Activated T-cell treated with anti-CD3 and anti-CD28 coated beads, Interleukin-2, amount 50 U/mL, for 4 hours (primary cell): ENCODE results near the gene SORCS1. TPM values are rescaled to one million over a fixed set of nuclear protein-coding genes. Genes with fewer than 3 reads are reported as not detected.

ENCODE experiments used
- ATAC-seq, 2 donors: fragments of 200-7000 bp; cut with Tn5 transposase; one replicate each; pipeline ENCODE4 v1.10.0; 2021
- DNase-seq: peaks from one replicate; pipeline ENCODE4 v3.0.0-alpha.2; 2020
- H3K27me3 Mint-ChIP-seq: one replicate; pipeline ENCODE4 v1.8.0; 2021; ENCODE audit warnings: low read depth, mixed read lengths
- H3K36me3 Mint-ChIP-seq: one replicate; pipeline ENCODE4 v1.8.0; 2022; ENCODE audit warnings: mixed read lengths; ENCODE audit not compliant: insufficient read depth
- H3K4me1 Mint-ChIP-seq: one replicate; pipeline ENCODE4 v1.8.0; 2021; ENCODE audit warnings: low read depth, mixed read lengths
- H3K4me3 Mint-ChIP-seq: one replicate; pipeline ENCODE4 v1.8.0; 2021; ENCODE audit warnings: mild to moderate bottlenecking, moderate library complexity, mixed read lengths
- H3K9me3 Mint-ChIP-seq: one replicate; pipeline ENCODE4 v1.8.0; 2021; ENCODE audit warnings: mixed read lengths
- total RNA-seq, 3 donors: library from RNA; stranded (reverse); gene quantifications; one replicate each; pipeline ENCODE4 v1.2.1, GENCODE V29; 2021

SORCS1 gene
- total RNA-seq, 3 donors from 2014 or later = not detected

GRCh38 chr10:107083388-107084009 is 81.0 kb downstream of the SORCS1 start:
- DNase-seq = no peak
- Mint-ChIP-seq H3K4me1 (no peaks in the 10 kb centered on the region), H3K36me3 (no peaks in the 10 kb centered on the region), H3K9me3 (peaks cover 7% of the 10 kb centered on the region), H3K27me3 (no peaks in the 10 kb centered on the region), H3K4me3 (no peak overlapping the region)
- ATAC-seq = no peak

- no peaks in the 10 kb centered on the region for H3K36me3 Mint-ChIP-seq
- H3K27me3 Mint-ChIP-seq = no peaks in the 10 kb centered on the region
- peaks cover 7% of the 10 kb centered on the region for H3K9me3 Mint-ChIP-seq
- H3K4me1 Mint-ChIP-seq = no peaks in the 10 kb centered on the region
- no peak for DNase-seq
- no peak overlapping the region for H3K4me3 Mint-ChIP-seq
- ATAC-seq = no peak
Observed at GRCh38 chr10:107081644-107082043, 82.9 kb downstream of the SORCS1 start.

DNA sequence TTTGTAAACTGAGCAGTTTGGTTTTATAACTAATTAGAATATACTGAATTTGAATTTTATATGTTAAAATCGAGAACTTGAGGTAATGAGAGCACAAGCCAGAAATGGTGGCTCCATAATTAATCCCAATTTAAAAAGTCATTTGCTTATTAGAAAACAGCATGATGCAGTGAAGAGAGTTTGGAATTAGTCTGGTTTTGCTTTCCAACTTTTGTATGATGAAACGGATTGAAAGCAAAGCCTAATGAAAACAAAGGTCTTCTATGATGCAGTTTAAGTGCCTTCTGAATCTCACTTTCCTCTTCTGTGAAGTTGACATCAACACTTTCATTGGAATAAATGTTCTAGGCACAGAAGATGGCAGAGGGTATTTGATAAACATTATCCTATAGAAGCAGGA is 89.4 kb downstream of the SORCS1 start:
- ATAC-seq = no peak
- no peaks in the 10 kb centered on the region for H3K27me3 Mint-ChIP-seq

DNA sequence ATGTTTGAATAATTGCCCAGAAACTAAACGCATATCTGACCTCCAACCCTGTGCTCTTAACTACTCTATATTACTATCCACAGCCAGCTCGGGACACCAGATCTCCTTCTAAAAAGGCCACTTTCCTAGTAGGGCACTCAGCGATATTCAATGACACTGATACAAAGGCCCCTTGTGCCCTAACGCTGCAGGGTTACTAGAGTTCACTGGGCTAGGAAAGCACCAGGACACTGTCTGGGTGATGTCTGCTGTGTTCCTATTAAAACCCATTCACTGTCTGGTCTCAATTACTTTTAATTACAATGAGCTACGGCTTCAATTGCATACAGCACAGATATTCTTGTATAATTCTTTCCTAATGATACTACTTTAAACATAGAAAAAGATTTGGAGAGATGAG is 91.7 kb downstream of the SORCS1 start:
- no peak for DNase-seq
- no peaks in the 10 kb centered on the region for H3K36me3 Mint-ChIP-seq
- no peak for ATAC-seq
- H3K27me3 Mint-ChIP-seq = no peaks in the 10 kb centered on the region
- no peak overlapping the region for H3K4me3 Mint-ChIP-seq
- peaks cover 3% of the 10 kb centered on the region for H3K9me3 Mint-ChIP-seq
- H3K4me1 Mint-ChIP-seq = no peaks in the 10 kb centered on the region

More for the DNA sequence above, 89.4 kb downstream of the SORCS1 start:
- no peak for DNase-seq
- Mint-ChIP-seq H3K4me3 (no peak overlapping the region), H3K9me3 (peaks cover 3% of the 10 kb centered on the region), H3K36me3 (no peaks in the 10 kb centered on the region), H3K4me1 (no peaks in the 10 kb centered on the region)

DNA sequence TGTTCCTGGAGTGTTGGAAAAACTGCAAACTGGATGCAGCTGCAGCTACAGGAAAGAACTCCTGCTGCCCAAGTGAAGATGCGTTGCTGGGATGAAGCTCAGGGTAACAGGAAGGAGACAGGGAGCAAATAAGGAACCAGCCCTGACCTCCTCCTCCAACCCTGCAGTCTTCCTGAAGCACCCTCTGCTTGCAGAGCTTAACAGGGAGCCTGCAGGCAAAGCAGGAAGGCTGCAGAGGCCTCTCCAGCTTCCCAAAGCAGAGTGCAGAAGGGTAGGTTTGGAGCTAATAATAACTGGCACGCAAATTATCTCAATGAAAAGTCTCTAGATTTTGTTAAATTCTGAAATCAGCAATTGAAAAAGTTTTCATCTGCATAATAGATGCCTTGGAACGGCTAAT is 92.5 kb downstream of the SORCS1 start:
- no peak overlapping the region for H3K4me3 Mint-ChIP-seq
- ATAC-seq = no peak
- peaks cover 3% of the 10 kb centered on the region for H3K9me3 Mint-ChIP-seq
- no peaks in the 10 kb centered on the region for H3K27me3 Mint-ChIP-seq
- no peaks in the 10 kb centered on the region for H3K36me3 Mint-ChIP-seq
- DNase-seq = no peak
- no peaks in the 10 kb centered on the region for H3K4me1 Mint-ChIP-seq

- H3K4me1 Mint-ChIP-seq = no peaks in the 10 kb centered on the region
- no peak for DNase-seq
- H3K36me3 Mint-ChIP-seq = no peaks in the 10 kb centered on the region
- ATAC-seq = no peak
- H3K4me3 Mint-ChIP-seq = no peak overlapping the region
- no peaks in the 10 kb centered on the region for H3K27me3 Mint-ChIP-seq
- H3K9me3 Mint-ChIP-seq = peaks cover 3% of the 10 kb centered on the region
Observed at GRCh38 chr10:107071301-107071700, 93.2 kb downstream of the SORCS1 start.

DNA sequence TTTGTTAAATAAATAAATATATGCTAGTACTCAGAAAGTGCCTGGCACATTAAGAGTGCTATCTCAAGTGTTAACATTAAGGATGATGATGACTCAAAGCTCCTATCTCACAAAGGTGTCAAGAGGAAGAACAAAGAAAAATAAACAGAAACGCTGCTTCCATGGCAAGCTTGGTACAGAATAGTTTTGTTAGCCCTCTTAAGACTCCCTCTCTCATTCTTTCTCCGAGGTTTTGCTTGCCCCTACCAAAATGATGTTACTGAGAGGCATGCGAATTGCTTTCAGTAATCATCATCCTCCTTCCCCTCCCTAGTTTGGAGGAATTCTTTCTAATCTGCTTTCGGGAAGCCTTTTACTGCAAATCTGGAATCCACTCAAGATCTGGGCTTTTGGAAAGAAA is 96.7 kb downstream of the SORCS1 start:
- Mint-ChIP-seq H3K9me3 (peaks cover 8% of the 10 kb centered on the region), H3K4me3 (no peak overlapping the region), H3K36me3 (no peaks in the 10 kb centered on the region), H3K27me3 (no peaks in the 10 kb centered on the region), H3K4me1 (no peaks in the 10 kb centered on the region)
- DNase-seq = no peak
- ATAC-seq = no peak

GRCh38 chr10:107064075-107064474 is 100.4 kb downstream of the SORCS1 start:
- Mint-ChIP-seq H3K36me3 (no peaks in the 10 kb centered on the region), H3K9me3 (peaks cover 8% of the 10 kb centered on the region), H3K4me1 (no peaks in the 10 kb centered on the region), H3K27me3 (no peaks in the 10 kb centered on the region), H3K4me3 (no peak overlapping the region)
- ATAC-seq (no peak), DNase-seq (no peak)

DNA sequence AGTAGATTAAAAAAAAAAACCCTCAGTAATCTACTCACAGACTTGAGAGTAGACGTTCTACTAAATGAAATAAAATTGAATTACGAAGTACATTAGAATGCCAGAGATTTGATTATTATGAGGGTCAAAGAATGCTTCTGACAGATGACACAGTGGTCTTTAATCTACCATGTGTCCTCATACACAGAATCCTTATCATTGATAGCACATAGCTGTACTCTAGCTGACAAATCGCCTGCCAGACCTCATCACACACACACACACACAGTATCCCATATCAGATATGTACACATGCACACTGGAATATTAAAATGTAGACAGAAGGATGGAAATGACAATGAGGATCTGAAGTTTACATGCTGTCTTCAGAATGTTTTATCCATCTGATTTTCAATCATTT is 104.6 kb downstream of the SORCS1 start:
- Mint-ChIP-seq H3K36me3 (no peaks in the 10 kb centered on the region), H3K4me3 (no peak overlapping the region), H3K27me3 (no peaks in the 10 kb centered on the region), H3K4me1 (no peaks in the 10 kb centered on the region), H3K9me3 (peaks cover 8% of the 10 kb centered on the region)
- DNase-seq (no peak), ATAC-seq (no peak)

GRCh38 chr10:107059068-107059804 is 105.3 kb downstream of the SORCS1 start:
- no peak overlapping the region for H3K4me3 Mint-ChIP-seq
- peaks cover 4% of the 10 kb centered on the region for H3K9me3 Mint-ChIP-seq
- no peaks in the 10 kb centered on the region for H3K4me1 Mint-ChIP-seq
- H3K36me3 Mint-ChIP-seq = no peaks in the 10 kb centered on the region
- DNase-seq = no peak
- ATAC-seq = no peak
- no peaks in the 10 kb centered on the region for H3K27me3 Mint-ChIP-seq

DNA sequence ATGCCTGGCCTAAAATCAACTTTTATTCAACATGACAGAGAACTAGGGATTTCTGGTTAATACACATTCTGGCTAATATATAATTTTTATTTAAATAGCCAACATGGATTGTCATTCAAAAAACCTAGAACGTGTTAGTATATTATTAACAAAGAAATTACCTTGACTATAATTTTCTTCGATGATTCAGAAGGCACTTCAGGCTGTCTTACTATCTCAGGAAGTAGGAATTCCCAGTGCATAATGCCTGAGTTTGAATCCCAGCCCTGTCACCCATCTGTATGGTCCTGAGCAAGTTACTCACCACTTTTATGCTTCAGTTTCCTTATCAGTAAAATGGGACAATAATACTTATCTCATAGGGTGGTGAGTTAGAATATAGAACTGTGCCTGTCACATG is 106.2 kb downstream of the SORCS1 start:
- H3K36me3 Mint-ChIP-seq = no peaks in the 10 kb centered on the region
- no peak for DNase-seq
- no peak for ATAC-seq
- peaks cover 4% of the 10 kb centered on the region for H3K9me3 Mint-ChIP-seq
- H3K4me1 Mint-ChIP-seq = no peaks in the 10 kb centered on the region
- no peak overlapping the region for H3K4me3 Mint-ChIP-seq
- H3K27me3 Mint-ChIP-seq = no peaks in the 10 kb centered on the region

- peaks cover 4% of the 10 kb centered on the region for H3K9me3 Mint-ChIP-seq
- no peak for ATAC-seq
- no peak for DNase-seq
- no peaks in the 10 kb centered on the region for H3K27me3 Mint-ChIP-seq
- H3K4me3 Mint-ChIP-seq = no peak overlapping the region
- no peaks in the 10 kb centered on the region for H3K36me3 Mint-ChIP-seq
- H3K4me1 Mint-ChIP-seq = no peaks in the 10 kb centered on the region
Observed at GRCh38 chr10:107056182-107056581, 108.3 kb downstream of the SORCS1 start.

- Mint-ChIP-seq H3K4me3 (no peak overlapping the region), H3K4me1 (no peaks in the 10 kb centered on the region), H3K9me3 (peaks cover 4% of the 10 kb centered on the region), H3K27me3 (no peaks in the 10 kb centered on the region), H3K36me3 (no peaks in the 10 kb centered on the region)
- ATAC-seq = no peak
- no peak for DNase-seq
Observed at GRCh38 chr10:107054469-107055156, 109.9 kb downstream of the SORCS1 start.

DNA sequence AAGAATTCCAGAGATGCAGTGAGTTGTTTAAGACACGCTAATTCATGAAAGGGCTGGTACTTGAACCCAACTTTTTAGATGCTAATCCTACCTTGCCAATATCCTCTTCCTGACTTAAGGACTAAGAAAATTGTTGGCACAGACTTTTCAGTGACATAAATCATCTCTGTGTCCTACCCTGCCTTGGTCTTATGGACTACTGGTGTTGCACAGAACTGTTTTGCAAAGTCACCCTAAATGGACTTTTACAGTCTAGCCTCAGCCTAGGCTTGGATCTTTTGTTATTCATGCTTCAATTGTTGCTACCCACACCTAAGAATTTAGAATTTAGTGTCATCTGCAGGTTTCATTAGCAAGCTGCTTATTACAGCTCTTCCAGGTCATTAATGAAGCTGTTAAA is 112.7 kb downstream of the SORCS1 start:
- DNase-seq = no peak
- no peak overlapping the region for H3K4me3 Mint-ChIP-seq
- no peaks in the 10 kb centered on the region for H3K36me3 Mint-ChIP-seq
- no peak for ATAC-seq
- H3K9me3 Mint-ChIP-seq = peaks cover 3% of the 10 kb centered on the region
- H3K27me3 Mint-ChIP-seq = no peaks in the 10 kb centered on the region
- H3K4me1 Mint-ChIP-seq = no peaks in the 10 kb centered on the region

DNA sequence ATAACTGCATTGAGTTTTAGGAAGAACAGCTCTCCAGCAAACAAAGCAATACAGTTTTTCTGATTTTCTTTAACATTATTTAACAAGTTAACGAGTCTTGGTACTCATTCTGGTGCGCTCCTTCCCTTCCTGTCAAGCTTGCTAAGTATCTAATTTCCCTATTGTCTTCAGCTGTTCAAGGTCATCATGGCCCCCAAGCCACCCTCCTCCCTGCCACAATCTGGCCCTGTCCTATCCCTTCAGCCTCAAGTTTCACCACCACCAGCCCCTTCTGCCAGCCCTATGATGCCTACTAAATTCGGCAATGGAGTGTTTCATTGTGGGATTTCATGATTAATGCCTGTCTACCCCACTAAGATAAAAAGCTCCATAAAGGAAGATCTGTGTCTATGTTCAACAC is 121.0 kb downstream of the SORCS1 start:
- no peaks in the 10 kb centered on the region for H3K36me3 Mint-ChIP-seq
- no peaks in the 10 kb centered on the region for H3K27me3 Mint-ChIP-seq
- H3K4me3 Mint-ChIP-seq = no peak overlapping the region
- H3K4me1 Mint-ChIP-seq = no peaks in the 10 kb centered on the region
- no peak for DNase-seq
- H3K9me3 Mint-ChIP-seq = peaks cover 5% of the 10 kb centered on the region
- no peak for ATAC-seq
